Measurements from ENCODE around the gene SNX22.

GRCh38 chr15:64164436-64164835 is 12.9 kb downstream of the SNX22 start:
- TF ChIP-seq SUZ12 (IDR thresholded peaks at IDR 0.05; ENCODE audit: extremely low read depth, insufficient read depth, insufficient read length) (no peak), YY1 (IDR thresholded peaks at IDR 0.05; ENCODE audit: insufficient read depth, insufficient read length) (no peak)

Data from NT2/D1 (cell line).